Stimulated activated CD8-positive, alpha-beta memory T cell treated with anti-CD3 and anti-CD28 coated beads, Interleukin-12 subunit alpha, Interleukin-12 subunit beta, amount 100 ng/mL, for 4 hours (primary cell): Measurements from ENCODE around the gene HAGH.
A peak's percentile ranks its signal among the peaks of the same experiment; 100 is the strongest.

Experiments
- DNase-seq: peaks from one replicate; pipeline ENCODE4 v3.0.0-alpha.2; 2020; ENCODE audit warnings: low read depth

Gene HAGH

DNA sequence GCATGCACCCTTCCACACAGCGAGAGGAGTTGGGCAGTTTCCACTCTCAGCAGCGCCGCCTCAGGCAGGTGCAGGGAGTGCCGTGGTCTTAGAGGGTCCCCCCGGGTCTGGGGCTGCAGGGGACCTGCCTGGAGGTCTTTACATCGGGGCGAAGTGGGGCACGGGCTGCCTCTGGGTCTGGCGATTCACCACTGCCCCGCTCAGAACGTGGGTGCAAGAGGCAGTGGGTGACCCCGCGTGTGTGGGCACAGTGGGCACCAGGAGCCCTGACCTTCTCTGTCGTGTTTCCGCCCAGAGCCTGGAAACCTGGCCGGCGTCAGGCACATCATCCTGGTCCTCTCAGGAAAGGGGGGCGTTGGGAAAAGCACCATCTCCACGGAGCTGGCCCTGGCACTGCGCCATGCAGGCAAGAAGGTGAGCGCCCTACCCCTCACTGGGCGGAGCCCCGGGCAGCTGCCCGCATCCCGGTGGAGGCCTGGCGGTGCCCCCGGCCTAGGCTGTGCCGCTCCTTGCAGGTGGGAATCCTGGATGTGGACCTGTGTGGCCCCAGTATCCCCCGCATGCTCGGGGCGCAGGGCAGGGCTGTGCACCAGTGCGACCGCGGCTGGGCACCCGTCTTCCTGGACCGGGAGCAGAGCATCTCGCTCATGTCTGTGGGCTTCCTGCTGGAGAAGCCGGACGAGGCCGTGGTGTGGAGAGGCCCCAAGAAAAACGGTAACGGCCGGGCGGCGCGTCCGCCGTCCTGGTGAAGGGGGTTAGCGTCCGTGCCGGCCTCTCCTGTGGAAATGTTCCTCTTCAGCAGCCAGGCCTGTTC is 40.2 kb downstream of the HAGH start:
- DNase-seq: no peak

DNA sequence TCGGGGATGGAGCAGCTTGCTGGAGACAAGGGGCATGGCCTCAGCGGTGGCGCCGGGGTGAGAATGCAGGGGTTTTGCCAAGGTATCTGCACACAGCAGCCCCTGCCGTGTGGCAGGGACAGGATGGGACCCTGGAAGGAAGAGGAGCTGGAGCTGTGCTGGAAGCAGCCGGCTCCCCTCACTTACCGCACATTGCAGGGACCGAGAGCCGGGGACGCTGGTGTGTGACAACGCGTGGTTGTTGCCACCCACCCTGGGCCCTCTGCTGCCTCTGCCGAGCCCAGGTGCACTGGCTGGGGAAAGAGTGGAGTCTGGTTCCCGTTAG is 40.8 kb downstream of the HAGH start:
- DNase-seq: no peak

DNA sequence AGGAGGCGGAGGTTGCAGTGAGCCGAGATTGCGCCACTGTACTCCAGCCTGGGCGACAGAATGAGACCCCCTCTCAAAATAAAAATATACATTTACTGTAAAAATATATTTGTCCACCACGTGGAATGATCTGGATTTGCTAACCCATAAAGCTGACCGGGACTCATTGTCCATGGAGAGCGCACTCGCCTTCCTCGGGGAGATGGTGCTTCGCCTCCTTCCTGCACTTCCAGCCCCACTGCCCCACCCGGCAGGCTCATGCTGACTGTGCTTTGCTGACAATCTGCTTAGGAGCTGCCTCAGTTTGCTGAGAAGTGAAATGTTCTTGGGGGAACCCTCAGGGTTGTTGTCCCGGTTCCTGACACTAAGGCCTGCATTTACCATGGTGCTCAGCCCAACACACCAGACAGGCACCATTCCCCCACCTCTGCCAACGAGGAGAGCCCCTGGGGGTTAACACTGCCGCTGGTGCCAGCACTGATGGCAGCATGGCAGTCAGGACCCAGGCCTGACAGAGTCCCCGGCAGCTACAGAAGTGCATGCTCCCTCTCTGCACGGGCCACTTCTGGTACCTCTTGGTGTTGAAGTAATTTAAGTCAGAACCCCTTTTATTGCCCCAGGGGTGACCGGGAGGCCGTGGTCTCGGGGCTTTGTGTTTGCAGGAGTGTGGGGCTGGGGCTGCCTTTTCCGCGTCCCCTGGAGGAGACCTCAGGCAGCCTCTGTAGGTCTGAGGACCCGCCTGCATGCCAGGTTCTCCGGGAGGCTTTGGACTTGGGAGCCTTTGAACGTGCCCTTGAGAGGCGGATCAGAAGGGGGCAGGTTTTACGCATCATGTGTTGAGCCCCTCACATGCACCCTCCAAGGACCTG is 41.4 kb downstream of the HAGH start:
- DNase-seq: no peak

DNA sequence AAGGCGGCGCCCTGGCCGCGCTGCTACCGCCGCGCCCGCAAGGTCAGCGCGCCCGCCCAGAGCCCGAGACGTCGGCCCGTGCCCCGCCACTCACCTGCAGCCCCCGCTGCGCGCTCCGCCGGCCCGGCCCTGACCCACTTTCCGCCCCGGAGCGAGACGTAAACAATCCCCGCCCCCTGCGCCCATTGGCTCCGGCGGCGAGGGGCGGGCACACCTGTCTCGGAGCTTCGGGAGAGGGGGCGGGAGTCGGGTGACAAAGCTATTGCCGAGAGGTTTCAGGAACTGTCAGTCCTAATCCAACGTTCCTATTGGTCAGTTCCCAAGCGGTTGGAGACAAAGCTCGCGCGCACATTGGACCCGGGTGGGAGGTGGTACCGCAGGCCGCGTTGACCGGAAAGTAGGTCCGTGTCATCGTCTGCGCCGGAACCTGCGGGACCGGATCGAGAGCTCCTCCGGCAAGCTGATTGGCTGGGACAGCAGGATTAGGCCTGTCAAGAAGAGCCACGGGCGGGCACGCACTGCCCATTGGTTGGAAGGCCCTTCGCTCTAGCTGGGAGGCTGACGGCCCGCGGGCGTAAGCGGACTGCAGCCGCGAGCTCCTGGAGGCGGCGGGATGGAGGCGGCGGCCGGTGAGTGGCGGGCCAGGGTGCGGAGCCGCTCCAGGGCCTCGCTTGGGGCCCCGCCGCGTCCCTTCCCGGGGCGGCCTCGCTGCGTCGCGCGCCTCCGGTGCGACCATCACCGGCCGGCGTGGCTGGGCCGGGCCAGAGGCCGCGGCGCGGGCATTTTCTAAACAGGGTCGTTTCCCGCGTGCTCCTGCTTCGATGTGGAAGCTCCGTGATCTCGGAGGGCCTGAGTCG is 44.0 kb downstream of the HAGH start, which contains the start of the genes NUBP2 and SPSB3:
Gene NUBP2 (plus strand): TSS at position 553 of the 857 bp plus-strand sequence. CDS start 61 bp downstream, at position 614.
Gene SPSB3 (minus strand): TSS at position 164 of the 857 bp plus-strand sequence. CDS start 1,088 bp downstream, outside the sequence.
- peak; percentile 96 for DNase-seq

DNA sequence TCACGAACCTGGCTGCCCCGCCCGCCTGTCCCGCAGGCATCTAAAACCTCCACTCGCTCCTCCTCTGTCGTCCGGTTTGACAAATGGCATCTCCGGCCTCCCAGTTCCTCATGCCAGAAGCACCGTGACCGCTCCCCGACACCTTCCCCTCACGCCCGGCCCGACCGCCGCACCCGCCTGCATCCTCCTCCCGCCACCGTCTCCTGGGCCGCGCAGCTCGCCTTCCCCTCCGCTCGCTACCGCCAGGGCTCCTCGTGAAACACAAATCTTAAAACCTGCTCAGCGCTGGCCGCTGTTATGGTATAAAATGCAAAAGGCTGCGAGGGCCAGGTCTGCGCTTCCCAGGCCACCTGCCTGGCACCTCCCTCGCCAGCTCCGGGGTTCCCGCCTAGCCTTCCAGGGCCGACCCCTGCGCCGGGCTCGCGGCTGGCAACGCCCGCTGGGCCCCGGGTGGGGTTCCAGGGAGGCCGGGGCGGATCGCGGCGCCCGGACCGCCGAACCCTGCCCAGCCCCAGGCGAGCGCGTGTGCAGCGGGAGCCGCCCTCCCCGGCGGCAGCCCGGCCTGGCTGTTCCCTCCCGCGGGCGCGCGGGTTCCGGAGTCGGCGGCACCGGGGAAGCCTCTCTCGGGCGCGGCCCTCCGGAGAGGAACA is 44.7 kb downstream of the HAGH start:
- DNase-seq: no peak

DNA sequence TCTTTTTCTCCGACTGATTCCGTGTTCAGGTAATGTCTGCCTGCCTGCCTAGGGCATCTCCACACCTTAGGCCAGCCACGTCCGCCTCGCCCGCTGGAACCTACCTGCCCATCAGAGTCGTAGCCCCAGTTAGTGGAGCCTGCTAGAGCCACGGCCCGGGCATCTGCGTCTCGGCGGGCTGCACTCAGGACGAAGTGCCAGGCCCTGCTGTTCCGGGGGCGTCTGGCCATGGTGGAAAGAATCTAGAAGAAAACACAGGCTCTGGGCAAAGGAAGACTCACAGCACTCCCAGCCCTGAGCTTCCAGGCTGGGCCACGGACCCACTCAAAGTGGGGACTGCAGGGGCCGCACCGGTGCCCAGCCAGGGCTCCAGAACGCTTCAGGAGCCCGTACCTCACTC is 45.4 kb downstream of the HAGH start:
- no peak for DNase-seq

DNA sequence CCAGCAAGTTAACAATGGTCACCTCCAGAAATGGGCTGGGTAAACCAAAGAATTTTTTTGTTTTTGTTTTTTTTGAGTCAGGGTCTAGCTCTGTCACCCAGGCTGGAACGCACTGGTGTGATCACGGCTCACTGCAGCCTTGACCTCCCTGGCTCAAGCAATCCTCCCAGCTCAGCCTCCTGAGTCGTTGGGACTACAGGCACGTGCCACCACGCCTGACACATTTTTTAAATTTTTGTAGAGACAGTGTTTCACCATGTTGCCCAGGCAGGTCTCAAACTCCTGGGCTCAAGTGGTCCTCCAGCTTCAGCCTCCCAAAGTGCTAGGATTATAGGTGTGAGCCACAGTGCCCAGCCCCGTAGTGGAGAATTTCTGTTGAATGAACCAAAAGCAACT is 46.0 kb downstream of the HAGH start:
- DNase-seq: no peak

DNA sequence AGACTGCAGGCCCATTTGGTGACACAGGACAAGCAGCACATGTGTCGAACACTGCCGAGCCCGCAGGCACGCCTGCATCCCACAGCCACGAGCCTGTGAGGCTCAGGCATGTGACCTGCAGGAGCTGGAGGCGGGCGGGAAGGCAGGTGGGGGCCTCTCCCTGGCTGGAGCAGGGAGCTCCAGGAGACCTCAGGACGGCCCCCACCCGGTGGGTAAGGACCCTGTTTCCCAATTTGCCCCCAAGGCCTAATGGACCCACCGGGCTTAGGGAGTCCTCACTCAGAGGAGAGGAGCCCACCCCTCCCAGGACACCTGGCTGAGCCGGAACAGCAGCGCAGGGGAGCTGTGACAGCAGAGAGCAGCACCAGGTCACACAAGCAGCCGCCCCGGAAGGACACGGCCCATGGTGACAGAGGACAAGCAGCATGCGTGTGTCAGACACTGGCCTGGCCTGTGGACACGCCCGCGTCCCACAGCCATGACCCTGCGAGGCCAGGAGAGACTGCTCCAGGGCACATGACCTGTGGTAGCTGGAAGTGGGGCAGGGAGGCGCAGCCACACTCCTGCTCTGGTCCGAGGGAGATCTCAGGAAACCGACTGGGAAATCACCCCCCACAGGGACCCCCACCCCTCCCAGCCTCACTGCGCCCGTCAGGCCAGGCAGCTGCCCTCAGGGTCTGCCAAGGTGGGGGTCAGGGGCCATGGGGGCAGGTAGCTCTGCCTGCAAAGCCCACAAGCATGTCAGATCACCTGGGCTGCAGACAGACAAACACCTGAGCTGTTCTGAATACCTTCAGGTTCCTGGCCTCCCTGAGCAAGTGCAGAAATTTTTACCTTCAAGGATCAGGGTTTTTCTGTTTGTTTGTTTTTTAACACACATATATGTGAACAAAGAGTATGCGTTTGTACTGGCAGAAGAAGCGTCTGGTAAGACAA is 46.6 kb downstream of the HAGH start:
- no peak for DNase-seq

DNA sequence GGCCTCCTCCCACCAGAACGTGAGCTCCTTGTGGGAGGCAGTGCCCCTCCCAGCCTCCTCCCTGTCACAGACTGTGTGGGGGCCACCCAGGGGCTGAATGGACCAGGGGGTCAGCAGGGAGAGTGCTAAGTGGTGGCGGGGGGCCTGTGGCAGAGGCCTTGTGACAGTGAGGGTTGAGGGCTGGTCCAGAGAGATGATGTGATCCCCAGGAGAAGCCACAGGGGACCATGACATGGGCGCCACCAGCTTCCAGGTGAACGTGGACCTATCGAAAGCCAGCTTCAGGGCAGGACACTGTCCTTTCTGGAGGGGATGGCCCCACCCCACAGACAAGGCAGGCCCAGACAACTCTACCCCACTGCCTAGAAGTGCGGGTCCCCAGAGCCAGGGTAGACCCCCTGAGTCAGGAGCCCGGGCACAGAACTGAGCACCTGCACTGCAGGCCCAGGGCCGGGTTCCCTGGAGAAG is 47.4 kb downstream of the HAGH start:
- no peak for DNase-seq

DNA sequence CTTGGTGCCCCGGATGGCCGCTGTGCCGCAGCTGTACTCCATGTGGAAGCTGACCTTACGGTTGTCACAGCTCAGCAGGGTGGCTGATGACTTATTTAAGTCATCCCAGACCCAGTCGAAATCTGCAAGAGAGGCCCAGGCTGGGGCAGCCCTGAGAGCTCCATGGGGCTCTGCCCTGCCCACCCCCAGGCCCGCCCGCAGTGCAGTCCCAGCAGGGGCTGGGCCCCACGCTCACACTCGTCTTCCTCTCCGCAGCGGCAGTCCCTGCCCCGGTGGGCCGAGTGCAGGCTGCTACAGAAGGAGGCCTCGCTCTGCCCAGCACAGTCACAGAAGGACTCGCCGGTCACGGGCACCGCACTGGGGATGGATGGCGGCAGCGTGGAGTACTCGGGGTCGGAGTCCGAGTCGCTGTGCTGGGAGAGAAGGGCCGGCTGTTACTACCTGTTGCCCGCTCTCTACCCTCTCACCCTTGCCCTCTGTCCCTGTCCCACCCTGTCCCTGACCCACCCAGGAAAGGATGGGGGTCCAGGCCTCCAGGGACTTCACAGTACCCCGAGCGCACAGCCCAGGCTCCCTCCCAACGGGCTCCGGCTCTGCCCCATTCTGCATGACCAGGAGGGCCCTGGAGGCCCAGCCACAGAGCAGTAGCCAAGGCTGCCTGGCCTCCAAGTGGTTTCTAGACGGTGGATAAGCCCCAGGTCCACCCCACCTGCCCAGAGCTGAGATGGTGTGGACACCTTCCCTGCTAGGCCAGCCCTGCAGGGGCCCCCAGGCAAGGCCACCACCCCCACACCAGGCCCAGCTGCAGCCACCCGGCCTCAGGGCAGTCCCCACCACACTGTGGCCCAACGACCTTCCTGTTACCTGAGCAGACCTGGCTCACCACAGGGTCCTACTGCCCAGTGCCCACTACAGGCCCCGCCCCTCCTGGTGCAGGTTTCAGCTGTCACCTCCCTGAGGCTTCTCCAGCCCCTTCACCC is 48.1 kb downstream of the HAGH start:
- no peak for DNase-seq

DNA sequence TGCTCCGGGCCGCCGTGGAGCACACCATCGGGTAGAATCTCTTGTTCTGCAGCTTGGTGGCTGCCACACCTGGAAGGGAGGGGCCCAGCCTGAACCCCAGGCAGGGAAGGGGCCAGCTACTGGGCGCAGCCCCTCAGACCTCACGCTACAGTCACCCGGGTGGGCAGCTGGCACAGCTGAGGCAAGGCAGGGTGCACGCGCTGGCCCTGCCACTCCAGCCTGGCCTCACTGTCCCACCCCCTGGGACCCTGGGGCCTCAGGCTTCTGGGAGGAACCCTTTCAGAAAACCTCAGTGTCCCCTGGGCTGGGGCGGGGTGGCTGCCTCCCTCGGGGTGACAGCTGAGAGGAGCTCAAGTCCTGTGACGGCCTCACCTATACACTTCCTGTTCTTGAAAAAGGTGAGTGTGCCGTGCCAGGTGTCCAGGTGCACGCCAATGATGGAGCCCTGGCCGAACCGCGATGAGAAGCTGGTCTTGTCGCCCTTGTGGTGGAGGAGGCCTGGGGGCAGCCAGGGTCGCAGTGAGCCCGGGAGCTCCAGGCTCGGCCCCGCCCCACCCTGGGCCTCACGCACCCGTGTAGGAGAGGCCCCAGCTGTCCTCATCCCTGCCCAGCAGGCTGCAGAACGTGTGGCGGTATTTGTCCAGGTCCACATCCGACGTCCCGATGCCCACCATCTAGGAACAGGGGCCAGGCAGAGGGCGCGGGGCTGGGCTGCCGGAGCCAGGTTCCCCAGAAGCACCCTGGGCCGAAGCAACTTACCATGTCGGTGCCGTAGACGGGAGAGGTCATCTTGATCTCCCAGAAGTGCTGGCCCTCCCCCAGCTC is 49.0 kb downstream of the HAGH start:
- no peak for DNase-seq

DNA sequence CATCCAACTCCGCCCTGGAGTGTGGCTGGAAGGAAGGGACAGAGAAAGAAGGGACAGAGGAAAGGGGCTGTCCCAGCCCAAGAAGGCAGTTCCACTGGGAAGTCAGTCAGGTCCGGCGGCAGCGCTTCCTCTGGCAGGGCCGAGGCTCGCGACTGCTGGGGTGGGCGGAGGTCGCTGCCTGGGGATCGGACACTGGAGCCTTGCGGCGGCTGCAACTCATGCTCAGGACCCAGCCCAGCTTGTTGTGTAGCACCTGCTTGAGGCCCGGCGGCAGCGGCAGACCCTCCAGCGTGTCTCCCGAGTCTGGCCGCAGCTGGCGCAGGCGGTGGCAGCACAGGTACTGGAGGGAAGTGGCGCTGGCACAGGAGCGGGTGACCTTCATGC is 49.6 kb downstream of the HAGH start:
- DNase-seq: no peak

DNA sequence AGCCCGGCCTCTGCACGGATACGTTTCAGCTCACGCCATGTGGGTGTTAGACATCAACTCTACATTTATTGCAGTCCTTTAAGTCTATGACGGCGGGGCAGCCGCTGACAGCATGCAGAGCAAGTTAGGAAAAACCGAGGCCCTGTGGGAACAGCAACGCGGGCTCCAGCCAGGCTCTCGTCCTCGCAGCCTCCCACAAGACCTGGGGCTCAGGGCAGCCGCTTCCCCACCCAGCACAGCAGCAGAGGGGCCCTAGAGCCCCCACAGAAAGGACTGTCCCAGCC is 50.0 kb downstream of the HAGH start:
- DNase-seq: no peak

DNA sequence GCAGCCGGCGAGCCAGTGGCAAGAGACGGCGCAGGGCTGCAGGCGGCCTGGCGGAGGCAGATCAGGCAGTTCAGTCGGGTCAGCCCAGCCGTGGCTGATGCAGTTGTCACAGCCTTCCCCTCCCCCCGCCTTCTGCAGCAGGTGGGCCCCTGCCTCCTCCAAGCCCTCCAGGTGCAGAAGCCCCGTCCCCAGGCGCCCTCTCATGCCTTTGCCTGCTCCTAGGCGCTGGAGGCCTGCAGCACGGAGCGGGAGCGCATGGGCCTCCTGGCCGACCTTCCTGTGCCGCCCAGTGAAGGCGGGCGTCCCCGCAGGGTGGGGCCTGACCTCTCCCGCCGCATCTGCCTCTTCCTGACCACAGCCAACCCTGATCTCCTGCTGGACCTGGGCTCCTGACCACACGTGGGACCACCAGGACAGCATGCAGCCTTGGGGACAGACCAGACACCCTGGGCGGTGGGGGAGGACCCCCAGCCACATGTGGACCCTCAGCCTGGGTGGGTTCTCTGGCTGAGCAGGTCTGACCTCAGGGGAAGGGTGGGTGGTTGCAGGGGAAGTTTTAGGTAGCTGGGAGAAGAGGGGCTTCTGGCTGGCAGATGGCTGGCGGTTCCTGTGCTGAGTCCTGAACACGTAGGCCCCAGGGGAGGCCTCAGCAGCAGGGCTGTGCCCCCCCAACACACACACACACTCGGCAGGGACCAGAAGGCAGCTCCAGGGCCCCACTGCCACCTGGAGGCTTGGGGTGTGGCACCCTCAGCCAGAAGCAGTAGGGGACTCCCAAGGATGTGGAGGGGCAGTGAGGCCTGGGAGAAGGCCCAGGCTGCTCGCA is 50.6 kb downstream of the HAGH start:
- no peak for DNase-seq

DNA sequence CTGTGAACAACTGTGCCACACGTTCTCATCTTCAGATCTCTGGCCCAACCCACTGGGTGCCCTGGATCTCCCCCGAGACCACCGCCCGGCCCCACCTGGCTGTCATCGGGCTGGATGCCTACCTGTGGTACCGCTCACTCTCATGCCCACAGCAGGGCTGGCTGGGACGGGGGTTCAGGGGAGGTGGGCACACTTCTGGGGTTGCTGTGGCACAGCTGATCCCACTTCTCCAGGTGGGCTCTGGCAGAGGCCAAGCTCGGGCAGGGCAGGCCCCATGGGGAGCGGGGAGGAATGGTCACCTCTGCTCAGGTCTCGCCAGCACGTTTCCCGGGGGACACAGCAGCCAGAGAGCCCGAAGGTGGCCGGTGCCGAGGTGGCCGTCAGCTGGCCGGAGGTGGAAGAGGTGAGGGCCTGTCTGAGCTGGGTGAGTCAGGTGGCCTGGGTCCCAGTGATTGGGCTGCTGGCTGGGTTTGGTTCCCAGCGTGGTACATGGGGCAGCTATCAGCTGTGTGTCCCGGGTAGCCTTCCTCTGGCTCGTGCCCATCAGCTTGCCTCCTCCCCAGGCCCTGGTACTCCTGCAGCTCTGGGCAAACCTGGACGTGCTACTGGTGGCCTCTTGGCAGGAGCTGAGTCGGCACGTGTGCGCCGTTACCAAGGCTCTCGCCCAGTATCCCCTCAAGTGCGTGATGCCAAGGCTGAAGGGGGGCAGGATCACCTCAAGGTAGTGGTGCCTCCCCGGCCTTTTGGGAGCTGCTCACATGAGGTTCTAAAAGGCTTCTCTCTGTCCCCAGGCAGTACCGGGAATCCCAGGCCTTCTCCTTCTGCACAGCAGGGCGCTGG is 51.4 kb downstream of the HAGH start:
- DNase-seq: no peak

DNA sequence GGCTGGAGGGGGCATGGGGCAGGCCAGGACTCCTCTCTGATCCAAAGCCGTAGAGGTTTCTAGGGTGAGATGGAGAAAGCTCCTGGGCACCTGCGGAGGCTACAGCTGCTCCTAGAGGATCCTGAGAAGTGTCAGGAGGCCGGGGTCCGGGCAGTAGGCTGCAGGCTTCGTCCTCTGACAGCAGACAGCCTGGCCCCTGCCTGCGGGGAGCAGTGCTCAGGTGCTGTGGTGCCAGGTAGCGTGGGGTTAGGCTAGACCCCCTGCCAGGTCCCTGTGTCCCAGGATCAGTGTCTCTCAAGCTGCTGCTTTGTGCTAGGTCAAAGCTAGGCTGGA is 52.2 kb downstream of the HAGH start:
- DNase-seq: no peak
